Caco-2 (cell line): ENCODE results near the gene HHIPL1. TPM values are rescaled to one million over a fixed set of nuclear protein-coding genes. Genes with fewer than 3 reads are reported as not detected.

Experiments
- BruUV-seq: library from RNA; stranded (reverse); fragments of 400-500 nt; replicated peaks from 2 replicates; lab custom pipeline; 2021; lab: Mats Ljungman, UMichigan
- CTCF ChIA-PET: fragments of 300-600 bp; sonication (Branson Sonifier 250); formaldehyde crosslinking; loops from one replicate; lab custom pipeline; 2022; ENCODE audit warnings: antibody characterized with exemption; lab: Charles Lee
- POLR2A ChIA-PET: fragments of 300-600 bp; sonication (Branson Sonifier 250); formaldehyde crosslinking; loops from one replicate; lab custom pipeline; 2022; ENCODE audit warnings: antibody characterized with exemption; lab: Charles Lee
- DNase-seq, 2 experiments: peaks; one replicate each; pipeline versions ENCODE4 v3.0.0 to v3.0.0-alpha.2; 2020 to 2022
- H3K27me3 ChIP-seq: replicated peaks from 2 replicates; pipeline ENCODE4 v1.6.0; 2011; ENCODE audit warnings: low read length; ENCODE audit not compliant: control insufficient read depth, insufficient read depth
- H3K36me3 ChIP-seq: 2 replicates; pipeline ENCODE4 v1.5.1; 2011; ENCODE audit warnings: low read length; ENCODE audit not compliant: control insufficient read depth, insufficient read depth
- H3K4me1 ChIP-seq: fragments of 250-450 bp; sonication (Bioruptor Pico); 2 replicates; pipeline ENCODE4 v1.5.1; 2020; ENCODE audit warnings: mild to moderate bottlenecking
- H3K4me3 ChIP-seq: 2 replicates; pipeline ENCODE4 v1.5.1; 2011; ENCODE audit warnings: low read depth, mild to moderate bottlenecking, control low read depth, low read length
- H3K9me3 ChIP-seq: fragments of 250-450 bp; sonication (Bioruptor Pico); 2 replicates; pipeline ENCODE4 v1.5.1; 2020; ENCODE audit warnings: mild to moderate bottlenecking, moderate library complexity
- H3K27ac Mint-ChIP-seq: one replicate; pipeline ENCODE4 v1.8.0; 2022; ENCODE audit warnings: mixed read lengths; ENCODE audit not compliant: unreplicated experiment
- H3K27me3 Mint-ChIP-seq: one replicate; pipeline ENCODE4 v1.8.0; 2022; ENCODE audit warnings: mixed read lengths; ENCODE audit not compliant: insufficient read depth, unreplicated experiment
- H3K36me3 Mint-ChIP-seq: one replicate; pipeline ENCODE4 v1.8.0; 2022; ENCODE audit warnings: mild to moderate bottlenecking, mixed read lengths; ENCODE audit not compliant: insufficient read depth, unreplicated experiment
- H3K4me1 Mint-ChIP-seq: one replicate; pipeline ENCODE4 v1.8.0; 2022; ENCODE audit warnings: low read depth, mixed read lengths; ENCODE audit not compliant: unreplicated experiment
- H3K4me3 Mint-ChIP-seq: one replicate; pipeline ENCODE4 v1.8.0; 2022; ENCODE audit warnings: mild to moderate bottlenecking, moderate library complexity, mixed read lengths; ENCODE audit not compliant: unreplicated experiment
- H3K9me3 Mint-ChIP-seq: one replicate; pipeline ENCODE4 v1.8.0; 2022; ENCODE audit warnings: mixed read lengths; ENCODE audit not compliant: unreplicated experiment
- intact Hi-C: fragments of 100-400 bp; cut with micrococcal nuclease; formaldehyde crosslinking; loops from one replicate; pipeline ENCODE4 v1.10.0; 2022; ENCODE audit not compliant: unreplicated experiment
- total RNA-seq: library from RNA; stranded (reverse); gene quantifications from 2 replicates; pipeline ENCODE4 v1.2.3, GENCODE V29; 2022
- TF ChIP-seq, protein P1 (sequence below), 2 experiments: fragments of 200-600 bp in 1 of 2; IDR thresholded peaks; 1 replicate in 1 of 2; 2 replicates in 1 of 2; pipeline versions ENCODE4 v1.5.1 to v1.8.0; 2011 to 2022; ENCODE audit warnings: antibody characterized with exemption in 1 of 2, control low read depth in 1 of 2, inconsistent platforms in 1 of 2, low read depth in 1 of 2, low read length in 1 of 2, mild to moderate bottlenecking in 1 of 2, moderate library complexity in 1 of 2; ENCODE audit not compliant: insufficient read depth in 1 of 2, severe bottlenecking in 1 of 2, unreplicated experiment in 1 of 2

The HHIPL1 gene
- total RNA-seq, 1 experiment from 2014 or later = 2.9 TPM

- POLR2A ChIA-PET = no interaction called here
- no peak overlapping the region for H3K27ac Mint-ChIP-seq
- H3K36me3 Mint-ChIP-seq = peaks cover 6% of the 10 kb centered on the region
- no TSS peak for BruUV-seq
- H3K4me3 Mint-ChIP-seq = no peak overlapping the region
- DNase-seq = no peak
- CTCF ChIA-PET = no interaction called here
- Histone ChIP-seq H3K4me3 (no peak overlapping the region), H3K4me1 (no peaks in the 10 kb centered on the region), H3K36me3 (no peaks in the 10 kb centered on the region), H3K27me3 (no peaks in the 10 kb centered on the region), H3K9me3 (no peaks in the 10 kb centered on the region)
- TF ChIP-seq, protein P1, sequence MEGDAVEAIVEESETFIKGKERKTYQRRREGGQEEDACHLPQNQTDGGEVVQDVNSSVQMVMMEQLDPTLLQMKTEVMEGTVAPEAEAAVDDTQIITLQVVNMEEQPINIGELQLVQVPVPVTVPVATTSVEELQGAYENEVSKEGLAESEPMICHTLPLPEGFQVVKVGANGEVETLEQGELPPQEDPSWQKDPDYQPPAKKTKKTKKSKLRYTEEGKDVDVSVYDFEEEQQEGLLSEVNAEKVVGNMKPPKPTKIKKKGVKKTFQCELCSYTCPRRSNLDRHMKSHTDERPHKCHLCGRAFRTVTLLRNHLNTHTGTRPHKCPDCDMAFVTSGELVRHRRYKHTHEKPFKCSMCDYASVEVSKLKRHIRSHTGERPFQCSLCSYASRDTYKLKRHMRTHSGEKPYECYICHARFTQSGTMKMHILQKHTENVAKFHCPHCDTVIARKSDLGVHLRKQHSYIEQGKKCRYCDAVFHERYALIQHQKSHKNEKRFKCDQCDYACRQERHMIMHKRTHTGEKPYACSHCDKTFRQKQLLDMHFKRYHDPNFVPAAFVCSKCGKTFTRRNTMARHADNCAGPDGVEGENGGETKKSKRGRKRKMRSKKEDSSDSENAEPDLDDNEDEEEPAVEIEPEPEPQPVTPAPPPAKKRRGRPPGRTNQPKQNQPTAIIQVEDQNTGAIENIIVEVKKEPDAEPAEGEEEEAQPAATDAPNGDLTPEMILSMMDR (IDR thresholded peaks at IDR 0.05; ENCODE audit: insufficient read depth in 1 of 2, low read depth in 1 of 2, low read length in 1 of 2, severe bottlenecking in 1 of 2, unreplicated experiment in 1 of 2) = no peak
- peaks cover 3% of the 10 kb centered on the region for H3K27me3 Mint-ChIP-seq
- no peaks in the 10 kb centered on the region for H3K4me1 Mint-ChIP-seq
- intact Hi-C loops = no loop called here
- H3K9me3 Mint-ChIP-seq = no peaks in the 10 kb centered on the region
These were observed 80.2 kb downstream of the HHIPL1 start for GRCh38 chr14:99724939-99725773.

DNA sequence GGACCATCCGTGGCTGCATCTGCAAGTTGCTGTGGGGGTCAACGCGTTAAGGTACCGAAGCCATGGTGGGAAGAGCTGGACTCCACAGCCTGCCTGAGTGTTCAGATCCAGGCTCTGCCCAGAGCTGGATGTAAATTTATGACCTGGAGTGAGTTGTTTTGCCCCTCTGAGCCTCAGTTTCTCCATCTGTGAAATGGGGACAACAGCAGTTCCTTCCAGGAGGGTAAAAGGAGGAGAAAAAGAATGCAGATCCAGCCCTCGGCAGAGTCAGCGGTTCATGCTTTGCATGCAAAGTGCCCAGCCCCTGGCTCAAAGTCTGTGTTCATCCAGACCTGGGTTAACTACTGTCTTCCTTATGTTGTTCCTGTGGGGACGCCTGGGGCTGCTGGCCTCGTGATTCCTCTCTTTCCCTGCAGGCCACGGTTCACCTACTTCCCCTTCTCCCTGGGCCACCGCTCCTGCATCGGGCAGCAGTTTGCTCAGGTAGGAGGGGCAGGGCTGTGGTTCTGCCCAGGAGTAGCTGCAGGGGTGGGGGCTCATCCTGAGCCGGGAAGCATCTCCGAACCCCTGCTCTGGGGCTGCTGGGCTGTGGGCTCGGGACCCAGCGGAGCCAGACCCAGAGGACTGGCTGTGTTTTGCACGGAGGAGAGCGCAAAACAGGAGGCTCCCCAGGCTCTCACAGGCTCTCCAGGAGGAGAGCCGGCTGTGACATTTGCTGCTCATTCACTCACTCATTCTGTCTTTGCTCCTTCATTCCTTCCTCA is 81.0 kb downstream of the HHIPL1 start:
- intact Hi-C loops = no loop called here
- no peaks in the 10 kb centered on the region for H3K27me3 ChIP-seq
- POLR2A ChIA-PET = no interaction called here
- no peak overlapping the region for H3K4me3 Mint-ChIP-seq
- no peaks in the 10 kb centered on the region for H3K4me1 Mint-ChIP-seq
- H3K9me3 ChIP-seq = no peaks in the 10 kb centered on the region
- peak in 1 of 2 experiments; percentile 29 for DNase-seq
- H3K27ac Mint-ChIP-seq = no peak overlapping the region
- no peaks in the 10 kb centered on the region for H3K9me3 Mint-ChIP-seq
- no TSS peak for BruUV-seq
- H3K36me3 ChIP-seq = no peaks in the 10 kb centered on the region
- H3K36me3 Mint-ChIP-seq = peaks cover 6% of the 10 kb centered on the region
- peaks cover 3% of the 10 kb centered on the region for H3K27me3 Mint-ChIP-seq
- CTCF ChIA-PET = no interaction called here
- TF ChIP-seq, protein P1 (IDR thresholded peaks at IDR 0.05; ENCODE audit: insufficient read depth in 1 of 2, low read depth in 1 of 2, low read length in 1 of 2, severe bottlenecking in 1 of 2, unreplicated experiment in 1 of 2) = no peak
- no peak overlapping the region for H3K4me3 ChIP-seq
- H3K4me1 ChIP-seq = peaks cover 4% of the 10 kb centered on the region

DNA sequence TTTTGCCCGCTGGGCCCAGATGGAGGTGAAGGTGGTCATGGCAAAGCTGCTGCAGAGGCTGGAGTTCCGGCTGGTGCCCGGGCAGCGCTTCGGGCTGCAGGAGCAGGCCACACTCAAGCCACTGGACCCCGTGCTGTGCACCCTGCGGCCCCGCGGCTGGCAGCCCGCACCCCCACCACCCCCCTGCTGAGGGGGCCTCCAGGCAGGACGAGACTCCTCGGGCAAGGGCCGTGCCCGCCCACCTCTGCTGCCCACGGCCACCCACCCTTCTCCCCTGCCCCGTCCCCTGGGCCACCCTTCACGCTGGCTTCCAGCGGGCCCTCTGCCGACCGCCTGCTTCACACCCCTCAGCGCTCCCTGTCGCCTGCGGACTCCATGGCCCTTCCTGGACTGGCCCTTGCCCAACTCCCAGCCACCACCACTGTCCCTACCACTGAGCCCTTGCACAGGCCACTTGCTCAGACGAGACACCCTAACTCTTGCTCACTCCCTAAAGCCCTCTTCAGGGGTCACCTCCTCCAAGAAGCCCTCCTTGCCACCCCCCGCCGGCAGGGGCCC is 81.7 kb downstream of the HHIPL1 start:
- Histone ChIP-seq H3K4me3 (no peak overlapping the region), H3K36me3 (no peaks in the 10 kb centered on the region), H3K4me1 (peaks cover 10% of the 10 kb centered on the region), H3K9me3 (no peaks in the 10 kb centered on the region), H3K27me3 (no peaks in the 10 kb centered on the region)
- ChIA-PET CTCF (no interaction called here), POLR2A (no interaction called here)
- no TSS peak for BruUV-seq
- no peaks in the 10 kb centered on the region for H3K4me1 Mint-ChIP-seq
- H3K9me3 Mint-ChIP-seq = no peaks in the 10 kb centered on the region
- no peak overlapping the region for H3K4me3 Mint-ChIP-seq
- peaks cover 6% of the 10 kb centered on the region for H3K36me3 Mint-ChIP-seq
- no peak overlapping the region for H3K27ac Mint-ChIP-seq
- TF ChIP-seq, protein P1 (IDR thresholded peaks at IDR 0.05; ENCODE audit: insufficient read depth in 1 of 2, low read depth in 1 of 2, low read length in 1 of 2, severe bottlenecking in 1 of 2, unreplicated experiment in 1 of 2) = no peak
- intact Hi-C loops = no loop called here
- peaks cover 3% of the 10 kb centered on the region for H3K27me3 Mint-ChIP-seq
- no peak for DNase-seq
